ENCODE measurements around the gene ADGRG3. TPM values are rescaled to one million over a fixed set of nuclear protein-coding genes. Genes with fewer than 3 reads are reported as not detected.

ADGRG3 gene
- total and polyA plus RNA-seq, 2 experiments from 2014 or later: not detected

DNA sequence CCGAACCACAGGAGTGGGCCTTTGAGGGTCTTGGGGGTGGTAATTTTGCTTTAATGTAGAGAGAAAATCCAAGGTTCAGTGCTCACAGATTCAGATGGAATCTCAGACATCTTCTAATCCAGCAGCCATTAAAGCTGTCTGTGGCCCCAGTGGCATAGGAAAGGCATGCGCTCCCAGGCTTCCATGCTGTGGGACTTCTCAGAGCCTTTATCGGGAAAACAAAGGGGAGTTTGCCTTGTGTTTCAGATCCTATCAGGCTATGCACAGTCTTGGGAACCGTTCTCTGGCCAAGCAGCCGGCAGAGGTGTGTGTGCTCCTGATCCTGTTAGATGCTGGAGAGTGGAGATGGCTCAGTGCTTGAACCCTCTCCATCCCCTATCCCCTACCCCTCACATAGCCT is 31.9 kb upstream of the ADGRG3 start:
- no peak overlapping the region for H3K4me3 Mint-ChIP-seq
- TF ChIP-seq, protein P1, sequence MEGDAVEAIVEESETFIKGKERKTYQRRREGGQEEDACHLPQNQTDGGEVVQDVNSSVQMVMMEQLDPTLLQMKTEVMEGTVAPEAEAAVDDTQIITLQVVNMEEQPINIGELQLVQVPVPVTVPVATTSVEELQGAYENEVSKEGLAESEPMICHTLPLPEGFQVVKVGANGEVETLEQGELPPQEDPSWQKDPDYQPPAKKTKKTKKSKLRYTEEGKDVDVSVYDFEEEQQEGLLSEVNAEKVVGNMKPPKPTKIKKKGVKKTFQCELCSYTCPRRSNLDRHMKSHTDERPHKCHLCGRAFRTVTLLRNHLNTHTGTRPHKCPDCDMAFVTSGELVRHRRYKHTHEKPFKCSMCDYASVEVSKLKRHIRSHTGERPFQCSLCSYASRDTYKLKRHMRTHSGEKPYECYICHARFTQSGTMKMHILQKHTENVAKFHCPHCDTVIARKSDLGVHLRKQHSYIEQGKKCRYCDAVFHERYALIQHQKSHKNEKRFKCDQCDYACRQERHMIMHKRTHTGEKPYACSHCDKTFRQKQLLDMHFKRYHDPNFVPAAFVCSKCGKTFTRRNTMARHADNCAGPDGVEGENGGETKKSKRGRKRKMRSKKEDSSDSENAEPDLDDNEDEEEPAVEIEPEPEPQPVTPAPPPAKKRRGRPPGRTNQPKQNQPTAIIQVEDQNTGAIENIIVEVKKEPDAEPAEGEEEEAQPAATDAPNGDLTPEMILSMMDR (conservative IDR thresholded peaks at IDR 0.05; ENCODE audit: low read depth in 2 of 2): no peak
- TF ChIP-seq EZH2 (IDR thresholded peaks at IDR 0.05; ENCODE audit: low read depth, unreplicated experiment): no peak
- TF ChIP-seq JUNB (IDR thresholded peaks at IDR 0.05; ENCODE audit: unreplicated experiment): no peak
- no peak for TF ChIP-seq ZNF114 (CRISPR knock-in tag; IDR thresholded peaks at IDR 0.05)
- ATAC-seq (no peak), DNase-seq (ENCODE audit: low spot score) (no peak)
- Histone ChIP-seq H2AFZ (no peak overlapping the region), H3K9me2 (ENCODE audit: insufficient read depth) (no peaks in the 10 kb centered on the region), H3K4me1 (ENCODE audit: insufficient read depth) (no peaks in the 10 kb centered on the region; the same call in 1 of the 2 replicates), H3K79me2 (replicated peaks; ENCODE audit: insufficient read depth) (no peaks in the 10 kb centered on the region), H3K27me3 (ENCODE audit: insufficient read depth) (no peaks in the 10 kb centered on the region), H4K20me1 (replicated peaks; ENCODE audit: insufficient read depth) (no peaks in the 10 kb centered on the region), H3K4me2 (no peak overlapping the region), H3K4me3 (no peak overlapping the region), H3K36me3 (ENCODE audit: insufficient read depth) (no peaks in the 10 kb centered on the region), H3K27ac (ENCODE audit: low read depth) (no peak overlapping the region), H3F3A (replicated peaks; ENCODE audit: low read depth) (no peaks in the 10 kb centered on the region)
- no peak overlapping the region for H3K27ac Mint-ChIP-seq
- H3K27me3 Mint-ChIP-seq (ENCODE audit: insufficient read depth, low read depth, poor library complexity): peaks cover 16% of the 10 kb centered on the region
- H3K9me3 Mint-ChIP-seq: no peaks in the 10 kb centered on the region
- no peaks in the 10 kb centered on the region for H3K36me3 Mint-ChIP-seq (ENCODE audit: low read depth)
- peaks cover 8% of the 10 kb centered on the region; the same call in 2 of the 3 replicates for H3K4me1 Mint-ChIP-seq

DNA sequence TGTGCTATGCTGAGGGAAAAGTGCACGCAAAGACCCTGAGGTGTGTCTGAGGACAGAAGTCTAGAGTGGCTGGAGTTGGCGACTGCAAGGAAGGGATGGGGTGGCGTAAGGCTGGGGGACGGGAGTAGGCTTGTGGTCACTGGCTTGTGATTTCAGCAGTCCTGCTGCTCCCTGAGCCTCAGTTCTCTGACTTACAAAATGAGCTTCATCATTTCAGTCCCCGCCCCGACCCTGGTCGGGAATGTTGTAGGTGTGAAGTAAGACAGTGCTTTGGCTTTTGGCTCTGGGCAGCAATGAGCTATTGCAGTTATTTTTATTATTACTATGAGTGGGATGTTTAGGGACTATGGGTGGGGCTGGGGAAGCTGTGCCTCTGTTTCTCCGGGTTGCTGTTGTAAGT is 31.1 kb upstream of the ADGRG3 start:
- H3K4me3 Mint-ChIP-seq: no peak overlapping the region
- TF ChIP-seq JUNB (IDR thresholded peaks at IDR 0.05; ENCODE audit: unreplicated experiment) (no peak), EZH2phosphoT487 (IDR thresholded peaks at IDR 0.05; ENCODE audit: unreplicated experiment) (no peak), NANOG (IDR thresholded peaks at IDR 0.05; ENCODE audit: borderline replicate concordance) (no peak), EZH2 (IDR thresholded peaks at IDR 0.05; ENCODE audit: low read depth, unreplicated experiment) (no peak), POLR2AphosphoS5 (IDR thresholded peaks at IDR 0.05; ENCODE audit: low read depth) (no peak), ZNF331 (CRISPR knock-in tag; IDR thresholded peaks at IDR 0.05; ENCODE audit: low read depth) (no peak), ZNF114 (CRISPR knock-in tag; IDR thresholded peaks at IDR 0.05) (no peak), STAT1 (IDR thresholded peaks at IDR 0.05; ENCODE audit: unreplicated experiment) (no peak)
- TF ChIP-seq, protein P2, sequence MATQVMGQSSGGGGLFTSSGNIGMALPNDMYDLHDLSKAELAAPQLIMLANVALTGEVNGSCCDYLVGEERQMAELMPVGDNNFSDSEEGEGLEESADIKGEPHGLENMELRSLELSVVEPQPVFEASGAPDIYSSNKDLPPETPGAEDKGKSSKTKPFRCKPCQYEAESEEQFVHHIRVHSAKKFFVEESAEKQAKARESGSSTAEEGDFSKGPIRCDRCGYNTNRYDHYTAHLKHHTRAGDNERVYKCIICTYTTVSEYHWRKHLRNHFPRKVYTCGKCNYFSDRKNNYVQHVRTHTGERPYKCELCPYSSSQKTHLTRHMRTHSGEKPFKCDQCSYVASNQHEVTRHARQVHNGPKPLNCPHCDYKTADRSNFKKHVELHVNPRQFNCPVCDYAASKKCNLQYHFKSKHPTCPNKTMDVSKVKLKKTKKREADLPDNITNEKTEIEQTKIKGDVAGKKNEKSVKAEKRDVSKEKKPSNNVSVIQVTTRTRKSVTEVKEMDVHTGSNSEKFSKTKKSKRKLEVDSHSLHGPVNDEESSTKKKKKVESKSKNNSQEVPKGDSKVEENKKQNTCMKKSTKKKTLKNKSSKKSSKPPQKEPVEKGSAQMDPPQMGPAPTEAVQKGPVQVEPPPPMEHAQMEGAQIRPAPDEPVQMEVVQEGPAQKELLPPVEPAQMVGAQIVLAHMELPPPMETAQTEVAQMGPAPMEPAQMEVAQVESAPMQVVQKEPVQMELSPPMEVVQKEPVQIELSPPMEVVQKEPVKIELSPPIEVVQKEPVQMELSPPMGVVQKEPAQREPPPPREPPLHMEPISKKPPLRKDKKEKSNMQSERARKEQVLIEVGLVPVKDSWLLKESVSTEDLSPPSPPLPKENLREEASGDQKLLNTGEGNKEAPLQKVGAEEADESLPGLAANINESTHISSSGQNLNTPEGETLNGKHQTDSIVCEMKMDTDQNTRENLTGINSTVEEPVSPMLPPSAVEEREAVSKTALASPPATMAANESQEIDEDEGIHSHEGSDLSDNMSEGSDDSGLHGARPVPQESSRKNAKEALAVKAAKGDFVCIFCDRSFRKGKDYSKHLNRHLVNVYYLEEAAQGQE (IDR thresholded peaks at IDR 0.05; ENCODE audit: unreplicated experiment): no peak
- TF ChIP-seq, protein P1 (conservative IDR thresholded peaks at IDR 0.05; ENCODE audit: low read depth in 2 of 2): no peak
- TF ChIP-seq, protein P3, sequence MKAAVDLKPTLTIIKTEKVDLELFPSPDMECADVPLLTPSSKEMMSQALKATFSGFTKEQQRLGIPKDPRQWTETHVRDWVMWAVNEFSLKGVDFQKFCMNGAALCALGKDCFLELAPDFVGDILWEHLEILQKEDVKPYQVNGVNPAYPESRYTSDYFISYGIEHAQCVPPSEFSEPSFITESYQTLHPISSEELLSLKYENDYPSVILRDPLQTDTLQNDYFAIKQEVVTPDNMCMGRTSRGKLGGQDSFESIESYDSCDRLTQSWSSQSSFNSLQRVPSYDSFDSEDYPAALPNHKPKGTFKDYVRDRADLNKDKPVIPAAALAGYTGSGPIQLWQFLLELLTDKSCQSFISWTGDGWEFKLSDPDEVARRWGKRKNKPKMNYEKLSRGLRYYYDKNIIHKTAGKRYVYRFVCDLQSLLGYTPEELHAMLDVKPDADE (IDR thresholded peaks at IDR 0.05): no peak

More for the DNA sequence above, 31.1 kb upstream of the ADGRG3 start:
- DNase-seq (ENCODE audit: low spot score) (no peak), ATAC-seq (no peak)
- Mint-ChIP-seq H3K4me1 (peaks cover 8% of the 10 kb centered on the region; the same call in 2 of the 3 replicates), H3K36me3 (ENCODE audit: low read depth) (no peaks in the 10 kb centered on the region), H3K27ac (no peak overlapping the region), H3K27me3 (ENCODE audit: insufficient read depth, low read depth, poor library complexity) (peaks cover 16% of the 10 kb centered on the region), H3K9me3 (no peaks in the 10 kb centered on the region)
- H4K20me1 ChIP-seq (replicated peaks; ENCODE audit: insufficient read depth): no peaks in the 10 kb centered on the region
- no peak overlapping the region for H2AFZ ChIP-seq
- H3F3A ChIP-seq (replicated peaks; ENCODE audit: low read depth): no peaks in the 10 kb centered on the region
- H3K9me2 ChIP-seq (ENCODE audit: insufficient read depth): no peaks in the 10 kb centered on the region
- H3K4me2 ChIP-seq: no peak overlapping the region
- no peak overlapping the region for H3K27ac ChIP-seq (ENCODE audit: low read depth)
- no peaks in the 10 kb centered on the region; the same call in 1 of the 2 replicates for H3K4me1 ChIP-seq (ENCODE audit: insufficient read depth)
- no peaks in the 10 kb centered on the region for H3K36me3 ChIP-seq (ENCODE audit: insufficient read depth)
- H3K27me3 ChIP-seq (ENCODE audit: insufficient read depth): no peaks in the 10 kb centered on the region
- H3K4me3 ChIP-seq: no peak overlapping the region
- no peaks in the 10 kb centered on the region for H3K79me2 ChIP-seq (replicated peaks; ENCODE audit: insufficient read depth)

Data from GM23338 (cell line).